Vagina (tissue), 2 donors: Measurements from ENCODE around the gene GRIK2.

Experiments
- POLR2A ChIP-seq, 2 donors: fragments of 450-650 bp; IDR thresholded peaks; one replicate each; pipeline ENCODE4 v1.6.1; 2017; ENCODE audit warnings: antibody characterized with exemption in 2 of 2, mild to moderate bottlenecking in 2 of 2, moderate library complexity in 2 of 2
- POLR2AphosphoS5 ChIP-seq, 2 donors: sonication (generic); formaldehyde crosslinking; IDR thresholded peaks; one replicate each; pipeline ENCODE4 v1.9.0; 2017; ENCODE audit warnings: antibody characterized with exemption in 2 of 2, mild to moderate bottlenecking in 2 of 2, low read depth in 1 of 2; ENCODE audit not compliant: insufficient read depth in 1 of 2
- TF ChIP-seq, protein P1 (sequence below), 3 experiments: fragments of 450-650 bp in 2 of 3; fragments of 200-600 bp in 1 of 3; sonication (generic) in 1 of 3; IDR thresholded peaks; one replicate each; pipeline ENCODE4 v1.5.1; 2017 to 2019; ENCODE audit warnings: antibody characterized with exemption in 3 of 3, mild to moderate bottlenecking in 2 of 3, moderate library complexity in 2 of 3

DNA sequence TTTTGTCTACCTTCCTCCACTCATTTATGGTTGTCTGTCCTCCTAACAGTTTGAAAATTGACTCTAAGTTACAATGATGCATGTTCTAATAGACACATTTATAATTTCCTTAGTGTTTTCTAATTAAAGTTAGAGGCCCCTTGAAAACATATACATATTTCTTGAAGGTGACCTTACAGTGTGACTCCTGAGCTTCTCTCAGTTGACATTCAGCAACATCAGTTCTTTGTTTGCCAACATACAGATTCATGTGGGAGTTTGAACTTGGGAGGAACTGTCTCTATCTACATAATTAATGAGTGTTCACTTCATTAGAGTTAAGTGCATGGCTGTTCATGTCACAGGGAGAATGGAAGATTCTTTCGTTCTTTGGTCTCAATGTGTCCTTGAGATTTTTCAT lies 658.2 kb downstream of the GRIK2 start:
- TF ChIP-seq, protein P1, sequence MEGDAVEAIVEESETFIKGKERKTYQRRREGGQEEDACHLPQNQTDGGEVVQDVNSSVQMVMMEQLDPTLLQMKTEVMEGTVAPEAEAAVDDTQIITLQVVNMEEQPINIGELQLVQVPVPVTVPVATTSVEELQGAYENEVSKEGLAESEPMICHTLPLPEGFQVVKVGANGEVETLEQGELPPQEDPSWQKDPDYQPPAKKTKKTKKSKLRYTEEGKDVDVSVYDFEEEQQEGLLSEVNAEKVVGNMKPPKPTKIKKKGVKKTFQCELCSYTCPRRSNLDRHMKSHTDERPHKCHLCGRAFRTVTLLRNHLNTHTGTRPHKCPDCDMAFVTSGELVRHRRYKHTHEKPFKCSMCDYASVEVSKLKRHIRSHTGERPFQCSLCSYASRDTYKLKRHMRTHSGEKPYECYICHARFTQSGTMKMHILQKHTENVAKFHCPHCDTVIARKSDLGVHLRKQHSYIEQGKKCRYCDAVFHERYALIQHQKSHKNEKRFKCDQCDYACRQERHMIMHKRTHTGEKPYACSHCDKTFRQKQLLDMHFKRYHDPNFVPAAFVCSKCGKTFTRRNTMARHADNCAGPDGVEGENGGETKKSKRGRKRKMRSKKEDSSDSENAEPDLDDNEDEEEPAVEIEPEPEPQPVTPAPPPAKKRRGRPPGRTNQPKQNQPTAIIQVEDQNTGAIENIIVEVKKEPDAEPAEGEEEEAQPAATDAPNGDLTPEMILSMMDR (IDR thresholded peaks at IDR 0.05), result no peak
- TF ChIP-seq POLR2A (IDR thresholded peaks at IDR 0.05), result no peak
- TF ChIP-seq POLR2AphosphoS5 (IDR thresholded peaks at IDR 0.05; ENCODE audit: insufficient read depth in 1 of 2, low read depth in 1 of 2), result no peak
